ENCODE data around the gene RNF214.

The RNF214 gene

DNA sequence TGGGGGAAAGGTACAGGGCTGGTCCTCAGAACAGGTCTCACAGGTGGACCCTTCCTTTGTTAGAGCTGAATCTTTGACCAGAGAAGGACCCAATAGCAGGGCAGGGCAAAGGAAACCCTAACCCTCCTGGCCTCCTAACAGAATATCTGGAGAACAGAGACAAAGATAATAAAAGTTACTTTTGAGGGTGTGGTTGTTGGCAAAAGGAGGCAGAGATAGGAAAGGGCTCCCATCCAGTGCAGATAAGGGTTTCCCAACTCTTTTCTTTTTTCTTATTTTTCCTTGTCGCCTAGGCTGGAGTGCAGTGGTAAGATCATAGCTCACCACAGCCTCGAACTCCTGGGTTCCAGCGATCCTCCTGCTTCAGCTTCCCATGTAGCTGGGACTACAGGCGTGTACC is 12.5 kb upstream of the RNF214 start:
- Histone ChIP-seq H4K20me1 (ENCODE audit: insufficient read depth, low read length, poor library complexity, severe bottlenecking) (no peaks in the 10 kb centered on the region), H3K4me1 (ENCODE audit: insufficient read depth, low read length, poor library complexity, severe bottlenecking) (no peaks in the 10 kb centered on the region), H3K79me2 (ENCODE audit: insufficient read depth, low read length) (no peaks in the 10 kb centered on the region), H3K9ac (ENCODE audit: low read depth, low read length, poor library complexity, severe bottlenecking) (no peak overlapping the region), H3K9me3 (ENCODE audit: insufficient read depth, low read depth, low read length) (no peaks in the 10 kb centered on the region), H3K36me3 (ENCODE audit: insufficient read depth, low read length) (peaks cover 38% of the 10 kb centered on the region; the same call in 1 of the 2 replicates), H3K4me3 (ENCODE audit: low read length, poor library complexity, severe bottlenecking) (no peak overlapping the region), H3K27me3 (ENCODE audit: insufficient read depth, low read length, poor library complexity, severe bottlenecking) (no peaks in the 10 kb centered on the region), H3F3A (ENCODE audit: low read depth) (no peaks in the 10 kb centered on the region), H2AFZ (ENCODE audit: low read length) (no peak overlapping the region), H3K9me2 (replicated peaks; ENCODE audit: low read depth, low read length) (no peaks in the 10 kb centered on the region), H3K4me2 (ENCODE audit: low read depth, low read length, poor library complexity, severe bottlenecking) (no peak overlapping the region)
- no peak for TF ChIP-seq EZH2phosphoT487 (IDR thresholded peaks at IDR 0.05; ENCODE audit: borderline replicate concordance)
- TF ChIP-seq, protein P1, sequence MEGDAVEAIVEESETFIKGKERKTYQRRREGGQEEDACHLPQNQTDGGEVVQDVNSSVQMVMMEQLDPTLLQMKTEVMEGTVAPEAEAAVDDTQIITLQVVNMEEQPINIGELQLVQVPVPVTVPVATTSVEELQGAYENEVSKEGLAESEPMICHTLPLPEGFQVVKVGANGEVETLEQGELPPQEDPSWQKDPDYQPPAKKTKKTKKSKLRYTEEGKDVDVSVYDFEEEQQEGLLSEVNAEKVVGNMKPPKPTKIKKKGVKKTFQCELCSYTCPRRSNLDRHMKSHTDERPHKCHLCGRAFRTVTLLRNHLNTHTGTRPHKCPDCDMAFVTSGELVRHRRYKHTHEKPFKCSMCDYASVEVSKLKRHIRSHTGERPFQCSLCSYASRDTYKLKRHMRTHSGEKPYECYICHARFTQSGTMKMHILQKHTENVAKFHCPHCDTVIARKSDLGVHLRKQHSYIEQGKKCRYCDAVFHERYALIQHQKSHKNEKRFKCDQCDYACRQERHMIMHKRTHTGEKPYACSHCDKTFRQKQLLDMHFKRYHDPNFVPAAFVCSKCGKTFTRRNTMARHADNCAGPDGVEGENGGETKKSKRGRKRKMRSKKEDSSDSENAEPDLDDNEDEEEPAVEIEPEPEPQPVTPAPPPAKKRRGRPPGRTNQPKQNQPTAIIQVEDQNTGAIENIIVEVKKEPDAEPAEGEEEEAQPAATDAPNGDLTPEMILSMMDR (conservative IDR thresholded peaks at IDR 0.05; ENCODE audit: low read length), result no peak

DNA sequence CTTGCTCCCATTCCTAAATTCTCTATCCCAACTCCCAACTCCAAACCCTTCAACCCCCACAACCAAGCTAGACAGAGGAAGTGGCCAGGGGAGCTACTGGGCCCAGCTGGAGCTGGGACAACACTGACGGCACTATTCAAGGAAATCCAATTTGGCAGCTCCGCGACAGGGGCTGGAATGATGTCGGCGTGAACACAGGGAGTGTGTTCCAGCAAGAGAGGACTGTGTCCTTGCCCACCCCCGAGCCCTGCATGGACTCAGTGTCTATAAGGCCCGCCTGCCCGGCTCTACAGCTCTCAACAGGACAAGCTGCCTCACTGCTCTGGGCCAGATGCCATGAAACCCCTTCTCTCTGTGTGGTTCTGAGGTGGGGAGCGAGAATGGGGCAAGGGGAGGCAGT is 11.9 kb upstream of the RNF214 start:
- Histone ChIP-seq H4K20me1 (ENCODE audit: insufficient read depth, low read length, poor library complexity, severe bottlenecking) (no peaks in the 10 kb centered on the region), H3K79me2 (ENCODE audit: insufficient read depth, low read length) (no peaks in the 10 kb centered on the region), H3K27me3 (ENCODE audit: insufficient read depth, low read length, poor library complexity, severe bottlenecking) (no peaks in the 10 kb centered on the region), H3K4me1 (ENCODE audit: insufficient read depth, low read length, poor library complexity, severe bottlenecking) (no peaks in the 10 kb centered on the region), H2AFZ (ENCODE audit: low read length) (no peak overlapping the region), H3K9me3 (ENCODE audit: insufficient read depth, low read depth, low read length) (no peaks in the 10 kb centered on the region), H3K9ac (ENCODE audit: low read depth, low read length, poor library complexity, severe bottlenecking) (no peak overlapping the region), H3K9me2 (replicated peaks; ENCODE audit: low read depth, low read length) (no peaks in the 10 kb centered on the region), H3K36me3 (ENCODE audit: insufficient read depth, low read length) (peaks cover 40% of the 10 kb centered on the region; the same call in 1 of the 2 replicates), H3F3A (ENCODE audit: low read depth) (no peaks in the 10 kb centered on the region), H3K4me2 (ENCODE audit: low read depth, low read length, poor library complexity, severe bottlenecking) (no peak overlapping the region), H3K4me3 (ENCODE audit: low read length, poor library complexity, severe bottlenecking) (no peak overlapping the region)
- no peak for TF ChIP-seq EZH2phosphoT487 (IDR thresholded peaks at IDR 0.05; ENCODE audit: borderline replicate concordance)
- TF ChIP-seq, protein P1 (conservative IDR thresholded peaks at IDR 0.05; ENCODE audit: low read length), result no peak

DNA sequence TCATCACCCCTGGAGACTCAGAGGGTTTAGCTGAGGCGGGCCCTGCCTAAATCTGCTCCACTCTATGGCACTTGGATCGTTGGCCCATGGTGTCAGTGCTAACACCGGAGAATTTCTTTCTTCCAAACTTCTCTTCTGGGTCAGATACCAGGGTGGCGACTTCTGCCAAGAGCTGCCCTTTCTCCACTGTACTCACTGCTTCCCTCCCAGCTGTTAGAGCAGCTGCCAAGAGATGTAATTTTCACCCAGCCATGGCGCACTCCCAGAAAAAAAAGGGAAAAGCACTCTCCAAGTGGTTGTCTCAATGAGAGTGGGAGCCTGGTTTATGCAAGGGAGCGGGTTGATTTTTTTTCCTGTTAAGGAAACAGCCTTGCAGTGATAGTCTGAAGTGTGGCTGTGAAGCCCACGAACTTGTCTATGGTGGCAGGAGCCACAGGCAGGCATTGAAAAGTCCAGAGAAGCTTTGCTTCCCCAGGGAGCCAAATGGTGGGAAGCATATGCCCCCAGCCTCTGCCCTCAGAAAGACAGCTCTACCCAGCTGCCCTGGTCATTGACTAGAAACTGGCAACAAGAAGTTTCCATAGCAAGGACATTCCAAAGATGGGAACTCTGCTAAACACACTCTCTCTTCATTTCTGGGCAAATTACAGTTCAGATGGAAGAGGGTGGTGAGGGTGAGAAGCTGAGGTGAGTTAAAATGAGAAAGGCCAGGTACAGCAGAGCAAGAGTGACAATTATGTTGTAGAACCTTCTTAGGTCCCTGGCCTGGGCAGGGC is 11.3 kb upstream of the RNF214 start:
- Histone ChIP-seq H3K4me2 (ENCODE audit: low read depth, low read length, poor library complexity, severe bottlenecking) (no peak overlapping the region), H3K4me1 (ENCODE audit: insufficient read depth, low read length, poor library complexity, severe bottlenecking) (no peaks in the 10 kb centered on the region), H4K20me1 (ENCODE audit: insufficient read depth, low read length, poor library complexity, severe bottlenecking) (no peaks in the 10 kb centered on the region), H3K36me3 (ENCODE audit: insufficient read depth, low read length) (peaks cover 44% of the 10 kb centered on the region; the same call in 1 of the 2 replicates), H3K9me2 (replicated peaks; ENCODE audit: low read depth, low read length) (no peaks in the 10 kb centered on the region), H3K9ac (ENCODE audit: low read depth, low read length, poor library complexity, severe bottlenecking) (no peak overlapping the region), H2AFZ (ENCODE audit: low read length) (no peak overlapping the region), H3F3A (ENCODE audit: low read depth) (no peaks in the 10 kb centered on the region), H3K27me3 (ENCODE audit: insufficient read depth, low read length, poor library complexity, severe bottlenecking) (no peaks in the 10 kb centered on the region), H3K4me3 (ENCODE audit: low read length, poor library complexity, severe bottlenecking) (no peak overlapping the region), H3K9me3 (ENCODE audit: insufficient read depth, low read depth, low read length) (no peaks in the 10 kb centered on the region), H3K79me2 (ENCODE audit: insufficient read depth, low read length) (no peaks in the 10 kb centered on the region)
- no peak for TF ChIP-seq EZH2phosphoT487 (IDR thresholded peaks at IDR 0.05; ENCODE audit: borderline replicate concordance)
- TF ChIP-seq, protein P1 (conservative IDR thresholded peaks at IDR 0.05; ENCODE audit: low read length), result no peak
